H9 (cell line): ENCODE data around the gene C1QTNF6. TPM values are rescaled to one million over a fixed set of nuclear protein-coding genes. Genes with fewer than 3 reads are reported as not detected.

Source experiments
- DNase-seq: peaks from one replicate; pipeline ENCODE4 v3.0.0-alpha.2; 2017
- H2AFZ ChIP-seq: one replicate; pipeline ENCODE4 v1.6.1; 2013; ENCODE audit warnings: mild to moderate bottlenecking, low read length, control low read depth, moderate library complexity
- H2AK5ac ChIP-seq: 2 replicates; pipeline ENCODE4 v1.6.1; 2013; ENCODE audit warnings: low read length, control low read depth, mixed read lengths; ENCODE audit not compliant: insufficient read length
- H2BK120ac ChIP-seq: one replicate; pipeline ENCODE4 v1.6.1; 2013; ENCODE audit warnings: low read depth, mild to moderate bottlenecking, low read length, control low read depth, inconsistent platforms; ENCODE audit not compliant: poor library complexity, severe bottlenecking
- H2BK12ac ChIP-seq: 2 replicates; pipeline ENCODE4 v1.6.1; 2013; ENCODE audit warnings: low read length, control low read depth, mixed read lengths, low read depth; ENCODE audit not compliant: insufficient read length
- H2BK15ac ChIP-seq: 2 replicates; pipeline ENCODE4 v1.6.1; 2013; ENCODE audit warnings: low read depth, low read length, control low read depth
- H2BK20ac ChIP-seq: one replicate; pipeline ENCODE4 v1.6.1; 2013; ENCODE audit warnings: low read depth, mild to moderate bottlenecking, low read length, control low read depth, inconsistent platforms; ENCODE audit not compliant: poor library complexity, severe bottlenecking
- H2BK5ac ChIP-seq: 2 replicates; pipeline ENCODE4 v1.6.1; 2013; ENCODE audit warnings: low read length, control low read depth, mixed read lengths; ENCODE audit not compliant: insufficient read length
- H3K14ac ChIP-seq: 2 replicates; pipeline ENCODE4 v1.6.1; 2013; ENCODE audit warnings: low read length, control low read depth; ENCODE audit not compliant: insufficient read depth
- H3K18ac ChIP-seq: 2 replicates; pipeline ENCODE4 v1.6.1; 2013; ENCODE audit warnings: low read depth, mild to moderate bottlenecking, mixed read lengths, low read length, control low read depth; ENCODE audit not compliant: insufficient read length
- H3K23ac ChIP-seq: 2 replicates; pipeline ENCODE4 v1.6.1; 2013; ENCODE audit warnings: low read length, control low read depth, mixed read lengths, low read depth; ENCODE audit not compliant: insufficient read length
- H3K23me2 ChIP-seq: 2 replicates; pipeline ENCODE4 v1.6.1; 2013; ENCODE audit warnings: low read depth, mild to moderate bottlenecking, mixed read lengths, low read length, control low read depth; ENCODE audit not compliant: insufficient read length, poor library complexity, severe bottlenecking
- H3K27ac ChIP-seq: 2 replicates; pipeline ENCODE4 v1.5.1; 2013; ENCODE audit warnings: low read length, control low read depth, mixed read lengths, low read depth; ENCODE audit not compliant: insufficient read length
- H3K27me3 ChIP-seq: 2 replicates; pipeline ENCODE4 v1.6.1; 2013; ENCODE audit warnings: low read length, control low read depth, inconsistent platforms; ENCODE audit not compliant: insufficient read depth
- H3K4ac ChIP-seq: 2 replicates; pipeline ENCODE4 v1.6.1; 2013; ENCODE audit warnings: low read depth, mild to moderate bottlenecking, control low read depth, inconsistent platforms, low read length, moderate library complexity
- H3K4me1 ChIP-seq: 2 replicates; pipeline ENCODE4 v1.6.1; 2013; ENCODE audit warnings: low read length, control low read depth, inconsistent platforms; ENCODE audit not compliant: insufficient read depth
- H3K4me2 ChIP-seq: 2 replicates; pipeline ENCODE4 v1.6.1; 2013; ENCODE audit warnings: low read length, control low read depth, mixed read lengths; ENCODE audit not compliant: insufficient read length, insufficient read depth
- H3K56ac ChIP-seq: 2 replicates; pipeline ENCODE4 v1.6.1; 2013; ENCODE audit warnings: low read depth, mild to moderate bottlenecking, mixed read lengths, low read length, control low read depth; ENCODE audit not compliant: insufficient read length
- H3K79me1 ChIP-seq: 2 replicates; pipeline ENCODE4 v1.6.1; 2013; ENCODE audit warnings: low read depth, mild to moderate bottlenecking, moderate library complexity, low read length, control low read depth, inconsistent platforms; ENCODE audit not compliant: insufficient read depth, poor library complexity, severe bottlenecking
- H3K79me2 ChIP-seq: 2 replicates; pipeline ENCODE4 v1.6.1; 2013; ENCODE audit warnings: low read length, control low read depth, inconsistent platforms; ENCODE audit not compliant: insufficient read depth
- H3K9ac ChIP-seq: 2 replicates; pipeline ENCODE4 v1.6.1; 2013; ENCODE audit warnings: low read length, control low read depth, mixed read lengths; ENCODE audit not compliant: insufficient read length; ENCODE audit errors: extremely low read depth
- H3K9me3 ChIP-seq: one replicate; pipeline ENCODE4 v1.6.1; 2013; ENCODE audit warnings: low read depth, low read length, inconsistent platforms; ENCODE audit not compliant: control insufficient read depth
- H3T11ph ChIP-seq: one replicate; pipeline ENCODE4 v1.6.1; 2013; ENCODE audit warnings: mild to moderate bottlenecking, low read length, control low read depth, inconsistent platforms
- H4K20me1 ChIP-seq: one replicate; pipeline ENCODE4 v1.6.1; 2013; ENCODE audit not compliant: control insufficient read depth, insufficient read length, insufficient read depth
- H4K5ac ChIP-seq: 2 replicates; pipeline ENCODE4 v1.6.1; 2013; ENCODE audit warnings: low read depth, mild to moderate bottlenecking, mixed read lengths, low read length, control low read depth; ENCODE audit not compliant: insufficient read length
- H4K8ac ChIP-seq: replicated peaks from 2 replicates; pipeline ENCODE4 v1.6.1; 2013; ENCODE audit warnings: low read length, control low read depth, mixed read lengths, low read depth; ENCODE audit not compliant: insufficient read length
- H4K91ac ChIP-seq: 2 replicates; pipeline ENCODE4 v1.6.1; 2013; ENCODE audit warnings: low read depth, mild to moderate bottlenecking, moderate library complexity, mixed read lengths, low read length, control low read depth; ENCODE audit not compliant: insufficient read length
- H3K27ac Mint-ChIP-seq, 3 experiments: 2 replicates in 2 of 3; 3 replicates in 1 of 3; pipeline ENCODE4 v1.8.0; 2020 to 2021; ENCODE audit warnings: mixed read lengths in 3 of 3, mild to moderate bottlenecking in 1 of 3, moderate library complexity in 1 of 3
- H3K27me3 Mint-ChIP-seq: 2 replicates; pipeline ENCODE4 v1.8.0; 2021; ENCODE audit warnings: low read depth, mild to moderate bottlenecking, moderate library complexity, mixed read lengths
- H3K36me3 Mint-ChIP-seq, 3 experiments: 2 replicates in 2 of 3; 3 replicates in 1 of 3; pipeline ENCODE4 v1.8.0; 2020 to 2021; ENCODE audit warnings: low read depth in 3 of 3, mixed read lengths in 3 of 3; ENCODE audit not compliant: insufficient read depth in 1 of 3
- H3K4me1 Mint-ChIP-seq, 2 experiments: 2 replicates each; pipeline ENCODE4 v1.8.0; 2020; ENCODE audit warnings: mixed read lengths in 2 of 2
- H3K4me3 Mint-ChIP-seq, 2 experiments: 2 replicates in 1 of 2; 3 replicates in 1 of 2; pipeline ENCODE4 v1.8.0; 2020 to 2021; ENCODE audit warnings: mild to moderate bottlenecking in 2 of 2, mixed read lengths in 2 of 2, moderate library complexity in 1 of 2
- H3K9me3 Mint-ChIP-seq, 2 experiments: 2 replicates in 1 of 2; 3 replicates in 1 of 2; pipeline ENCODE4 v1.8.0; 2020; ENCODE audit warnings: mild to moderate bottlenecking in 2 of 2, mixed read lengths in 2 of 2, moderate library complexity in 1 of 2
- WGBS: extraction: QIAGEN DNeasy Blood & Tissue Kit; methylation state at CpG from one replicate; pipeline ENCODE4 v1.1.7; 2013; ENCODE audit warnings: missing lambda C conversion rate, low lambda C conversion rate, mixed read lengths; ENCODE audit not compliant: insufficient read length; ENCODE audit errors: extremely low coverage; 5-methylcytosine and 5-hydroxymethylcytosine counted together
- total RNA-seq: library from RNA; stranded (reverse); gene quantifications from 2 replicates; pipeline ENCODE4 v1.2.1, GENCODE V29; 2021
- TF ChIP-seq, protein P1 (sequence below): fragments of 200-600 bp; sonication (generic); conservative IDR thresholded peaks from 3 replicates; pipeline ENCODE4 v1.8.0; 2021; ENCODE audit warnings: antibody characterized with exemption, mild to moderate bottlenecking

Gene C1QTNF6
- total RNA-seq, 1 experiment from 2014 or later = 5.0 TPM

DNA sequence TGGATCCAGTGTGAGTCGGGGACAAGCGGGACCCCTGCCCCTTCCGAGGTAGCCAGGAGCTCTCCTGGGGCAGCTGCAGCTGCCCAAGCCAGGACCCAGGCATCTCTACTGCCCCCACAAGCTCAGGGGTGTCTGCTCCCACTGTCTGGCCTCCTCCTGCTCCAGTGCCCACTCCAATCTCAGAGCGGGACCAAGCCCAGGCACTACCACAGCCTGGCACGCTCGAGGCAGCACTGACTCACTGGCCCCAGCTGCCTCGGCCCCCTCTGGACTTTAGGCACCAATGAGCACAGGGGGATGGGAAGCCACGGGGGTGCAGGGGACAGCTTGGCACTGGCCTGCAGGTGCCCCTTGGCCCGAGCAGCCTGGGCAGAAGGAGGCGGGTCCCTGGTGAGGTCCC, 46.6 kb downstream of the C1QTNF6 start:
- Histone ChIP-seq H3K9me3 (no peaks in the 10 kb centered on the region), H3T11ph (no peak overlapping the region), H3K14ac (no peak overlapping the region; the same call in 1 of the 2 replicates), H2AFZ (no peak overlapping the region), H3K4me2 (no peak overlapping the region), H3K79me1 (no peaks in the 10 kb centered on the region), H3K27ac (no peak overlapping the region), H4K91ac (no peak overlapping the region), H3K4ac (no peak overlapping the region), H3K9ac (no peak overlapping the region), H2BK15ac (no peak overlapping the region), H4K5ac (no peak overlapping the region), H3K79me2 (no peaks in the 10 kb centered on the region), H3K56ac (no peak overlapping the region), H2BK120ac (no peak overlapping the region), H4K20me1 (no peaks in the 10 kb centered on the region), H2AK5ac (no peak overlapping the region), H3K27me3 (no peaks in the 10 kb centered on the region), H3K18ac (no peak overlapping the region), H3K4me1 (no peaks in the 10 kb centered on the region), H4K8ac (no peak overlapping the region), H2BK5ac (no peak overlapping the region), H3K23me2 (no peaks in the 10 kb centered on the region), H2BK20ac (no peak overlapping the region), H3K23ac (no peak overlapping the region), H2BK12ac (no peak overlapping the region)
- H3K9me3 Mint-ChIP-seq = no peaks in the 10 kb centered on the region
- WGBS = no CpG with 5 or more reads among the region's 10 CpGs
- no peak overlapping the region for H3K4me3 Mint-ChIP-seq
- no peak for DNase-seq
- H3K36me3 Mint-ChIP-seq = no peaks in the 10 kb centered on the region; a peak in 1 of 7 replicates
- peak overlapping the region in 1 of 3 experiments; percentile 39; a peak in 1 of 7 replicates for H3K27ac Mint-ChIP-seq
- peaks cover 28% of the 10 kb centered on the region for H3K27me3 Mint-ChIP-seq
- TF ChIP-seq, protein P1, sequence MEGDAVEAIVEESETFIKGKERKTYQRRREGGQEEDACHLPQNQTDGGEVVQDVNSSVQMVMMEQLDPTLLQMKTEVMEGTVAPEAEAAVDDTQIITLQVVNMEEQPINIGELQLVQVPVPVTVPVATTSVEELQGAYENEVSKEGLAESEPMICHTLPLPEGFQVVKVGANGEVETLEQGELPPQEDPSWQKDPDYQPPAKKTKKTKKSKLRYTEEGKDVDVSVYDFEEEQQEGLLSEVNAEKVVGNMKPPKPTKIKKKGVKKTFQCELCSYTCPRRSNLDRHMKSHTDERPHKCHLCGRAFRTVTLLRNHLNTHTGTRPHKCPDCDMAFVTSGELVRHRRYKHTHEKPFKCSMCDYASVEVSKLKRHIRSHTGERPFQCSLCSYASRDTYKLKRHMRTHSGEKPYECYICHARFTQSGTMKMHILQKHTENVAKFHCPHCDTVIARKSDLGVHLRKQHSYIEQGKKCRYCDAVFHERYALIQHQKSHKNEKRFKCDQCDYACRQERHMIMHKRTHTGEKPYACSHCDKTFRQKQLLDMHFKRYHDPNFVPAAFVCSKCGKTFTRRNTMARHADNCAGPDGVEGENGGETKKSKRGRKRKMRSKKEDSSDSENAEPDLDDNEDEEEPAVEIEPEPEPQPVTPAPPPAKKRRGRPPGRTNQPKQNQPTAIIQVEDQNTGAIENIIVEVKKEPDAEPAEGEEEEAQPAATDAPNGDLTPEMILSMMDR = no peak
- peaks cover 2 to 16% of the 10 kb centered on the region in 2 experiments; a peak in 2 of 4 replicates for H3K4me1 Mint-ChIP-seq
